ENCODE data around the gene ZNF580. TPM values are rescaled to one million over a fixed set of nuclear protein-coding genes. Genes with fewer than 3 reads are reported as not detected.

ZNF580 gene
- total RNA-seq, 1 experiment from 2014 or later: 22.8 TPM

DNA sequence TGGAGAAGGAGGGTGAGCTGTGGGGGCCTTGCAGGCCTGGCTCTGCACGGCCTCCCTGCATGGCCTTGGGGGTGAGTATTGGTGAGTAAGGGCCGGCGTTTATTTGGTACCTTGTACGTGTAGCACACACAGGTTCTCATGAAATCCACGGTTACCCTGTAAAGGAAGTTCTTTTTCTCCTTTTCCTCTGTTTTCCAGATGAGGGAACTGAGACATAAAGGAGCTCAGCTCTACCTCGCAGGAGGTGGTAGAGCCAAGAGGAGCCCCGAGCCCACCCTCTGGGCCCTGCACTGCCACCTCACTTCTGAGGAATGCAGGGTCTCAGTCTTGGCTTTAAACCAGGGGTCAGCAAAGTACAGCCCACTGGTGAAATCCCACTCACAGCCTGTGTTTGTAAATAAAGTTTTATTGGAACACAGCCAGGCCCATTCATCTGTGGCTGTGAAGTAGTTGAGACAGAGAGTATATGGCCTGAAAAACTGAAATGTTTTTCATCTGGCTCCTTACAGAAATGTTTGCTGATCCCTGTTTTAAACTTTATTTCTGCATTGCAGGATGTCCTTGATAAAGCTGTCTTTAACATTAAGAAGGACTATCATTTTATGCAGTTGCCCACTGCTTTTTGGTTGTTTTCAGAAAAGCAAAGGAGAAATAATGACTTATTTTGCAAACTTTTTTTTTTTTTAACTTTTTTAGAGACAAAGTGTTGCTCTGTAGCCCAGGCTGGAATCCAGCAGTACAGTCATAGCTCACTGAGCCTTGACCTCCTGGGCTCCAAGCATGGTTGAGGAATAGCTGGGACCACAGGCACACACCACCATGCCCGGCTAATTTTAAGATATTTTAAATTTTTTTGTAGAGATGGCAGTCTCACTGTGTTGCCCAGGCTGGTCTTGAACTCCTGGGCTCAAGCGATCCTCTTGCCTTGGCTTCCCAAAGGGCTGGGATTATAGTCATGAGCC, 40.6 kb downstream of the ZNF580 start:
- H3T11ph ChIP-seq (ENCODE audit: low read length): no peak overlapping the region
- no peak overlapping the region for H2AFZ ChIP-seq (ENCODE audit: low read length)
- no peak overlapping the region for H2BK20ac ChIP-seq (ENCODE audit: low read depth, low read length, poor library complexity, severe bottlenecking)
- H3K27ac ChIP-seq (ENCODE audit: insufficient read length, low read depth, low read length): no peak overlapping the region
- no peaks in the 10 kb centered on the region for H3K4me1 ChIP-seq (ENCODE audit: insufficient read depth, low read length)
- H2AK5ac ChIP-seq (ENCODE audit: insufficient read length, low read length): no peak overlapping the region
- H3K23ac ChIP-seq (ENCODE audit: insufficient read length, low read depth, low read length): no peak overlapping the region
- no peak overlapping the region for H4K5ac ChIP-seq (ENCODE audit: insufficient read length, low read depth, low read length)
- H3K27me3 ChIP-seq (ENCODE audit: insufficient read depth, low read length): no peaks in the 10 kb centered on the region
- no peaks in the 10 kb centered on the region for H3K9me3 ChIP-seq (ENCODE audit: control insufficient read depth, low read depth, low read length)
- peaks cover 26 to 65% (median 58%) of the 10 kb centered on the region in 3 experiments for H3K36me3 Mint-ChIP-seq (ENCODE audit: insufficient read depth in 1 of 3, low read depth in 3 of 3)
- no peaks in the 10 kb centered on the region; a peak in 1 of 5 replicates for H3K9me3 Mint-ChIP-seq
- H3K79me1 ChIP-seq (ENCODE audit: insufficient read depth, low read depth, low read length, poor library complexity, severe bottlenecking): peaks cover 11% of the 10 kb centered on the region
- H3K27me3 Mint-ChIP-seq (ENCODE audit: low read depth): no peaks in the 10 kb centered on the region
- H4K20me1 ChIP-seq (ENCODE audit: control insufficient read depth, insufficient read depth, insufficient read length): no peaks in the 10 kb centered on the region
- H3K56ac ChIP-seq (ENCODE audit: insufficient read length, low read depth, low read length): no peak overlapping the region
- TF ChIP-seq, protein P1, sequence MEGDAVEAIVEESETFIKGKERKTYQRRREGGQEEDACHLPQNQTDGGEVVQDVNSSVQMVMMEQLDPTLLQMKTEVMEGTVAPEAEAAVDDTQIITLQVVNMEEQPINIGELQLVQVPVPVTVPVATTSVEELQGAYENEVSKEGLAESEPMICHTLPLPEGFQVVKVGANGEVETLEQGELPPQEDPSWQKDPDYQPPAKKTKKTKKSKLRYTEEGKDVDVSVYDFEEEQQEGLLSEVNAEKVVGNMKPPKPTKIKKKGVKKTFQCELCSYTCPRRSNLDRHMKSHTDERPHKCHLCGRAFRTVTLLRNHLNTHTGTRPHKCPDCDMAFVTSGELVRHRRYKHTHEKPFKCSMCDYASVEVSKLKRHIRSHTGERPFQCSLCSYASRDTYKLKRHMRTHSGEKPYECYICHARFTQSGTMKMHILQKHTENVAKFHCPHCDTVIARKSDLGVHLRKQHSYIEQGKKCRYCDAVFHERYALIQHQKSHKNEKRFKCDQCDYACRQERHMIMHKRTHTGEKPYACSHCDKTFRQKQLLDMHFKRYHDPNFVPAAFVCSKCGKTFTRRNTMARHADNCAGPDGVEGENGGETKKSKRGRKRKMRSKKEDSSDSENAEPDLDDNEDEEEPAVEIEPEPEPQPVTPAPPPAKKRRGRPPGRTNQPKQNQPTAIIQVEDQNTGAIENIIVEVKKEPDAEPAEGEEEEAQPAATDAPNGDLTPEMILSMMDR (conservative IDR thresholded peaks at IDR 0.05): no peak
- H3K18ac ChIP-seq (ENCODE audit: insufficient read length, low read depth, low read length): no peak overlapping the region
- H2BK120ac ChIP-seq (ENCODE audit: low read depth, low read length, poor library complexity, severe bottlenecking): no peak overlapping the region
- H3K79me2 ChIP-seq (ENCODE audit: insufficient read depth, low read length): peaks cover 9% of the 10 kb centered on the region; the same call in 1 of the 2 replicates
- no peak overlapping the region for H3K14ac ChIP-seq (ENCODE audit: insufficient read depth, low read length)
- peaks cover 4 to 7% of the 10 kb centered on the region in 2 experiments for H3K4me1 Mint-ChIP-seq
- H4K91ac ChIP-seq (ENCODE audit: insufficient read length, low read depth, low read length): no peak overlapping the region
- H2BK15ac ChIP-seq (ENCODE audit: low read depth, low read length): no peak overlapping the region
- no peak overlapping the region for H3K9ac ChIP-seq (ENCODE audit: extremely low read depth, insufficient read length, low read length)
- H2BK5ac ChIP-seq (ENCODE audit: insufficient read length, low read length): no peak overlapping the region
- H3K4me2 ChIP-seq (ENCODE audit: insufficient read depth, insufficient read length, low read length): no peak overlapping the region
- H2BK12ac ChIP-seq (ENCODE audit: insufficient read length, low read depth, low read length): no peak overlapping the region
- no CpG with 5 or more reads among the region's 9 CpGs for WGBS (ENCODE audit: extremely low coverage, insufficient read length, low lambda C conversion rate)
- H3K27ac Mint-ChIP-seq: no peak overlapping the region
- no peak overlapping the region for H4K8ac ChIP-seq (replicated peaks; ENCODE audit: insufficient read length, low read depth, low read length)
- DNase-seq: no peak
- no peaks in the 10 kb centered on the region for H3K23me2 ChIP-seq (ENCODE audit: insufficient read length, low read depth, low read length, poor library complexity, severe bottlenecking)
- H3K4ac ChIP-seq (ENCODE audit: low read depth, low read length): no peak overlapping the region
- H3K4me3 Mint-ChIP-seq: no peak overlapping the region
